Measurements from ENCODE around the gene POC1A.

- no peak for TF ChIP-seq POLR2A (IDR thresholded peaks at IDR 0.05; ENCODE audit: low read depth, low read length)
- TF ChIP-seq, protein P1, sequence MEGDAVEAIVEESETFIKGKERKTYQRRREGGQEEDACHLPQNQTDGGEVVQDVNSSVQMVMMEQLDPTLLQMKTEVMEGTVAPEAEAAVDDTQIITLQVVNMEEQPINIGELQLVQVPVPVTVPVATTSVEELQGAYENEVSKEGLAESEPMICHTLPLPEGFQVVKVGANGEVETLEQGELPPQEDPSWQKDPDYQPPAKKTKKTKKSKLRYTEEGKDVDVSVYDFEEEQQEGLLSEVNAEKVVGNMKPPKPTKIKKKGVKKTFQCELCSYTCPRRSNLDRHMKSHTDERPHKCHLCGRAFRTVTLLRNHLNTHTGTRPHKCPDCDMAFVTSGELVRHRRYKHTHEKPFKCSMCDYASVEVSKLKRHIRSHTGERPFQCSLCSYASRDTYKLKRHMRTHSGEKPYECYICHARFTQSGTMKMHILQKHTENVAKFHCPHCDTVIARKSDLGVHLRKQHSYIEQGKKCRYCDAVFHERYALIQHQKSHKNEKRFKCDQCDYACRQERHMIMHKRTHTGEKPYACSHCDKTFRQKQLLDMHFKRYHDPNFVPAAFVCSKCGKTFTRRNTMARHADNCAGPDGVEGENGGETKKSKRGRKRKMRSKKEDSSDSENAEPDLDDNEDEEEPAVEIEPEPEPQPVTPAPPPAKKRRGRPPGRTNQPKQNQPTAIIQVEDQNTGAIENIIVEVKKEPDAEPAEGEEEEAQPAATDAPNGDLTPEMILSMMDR (conservative IDR thresholded peaks at IDR 0.05; ENCODE audit: low read depth, low read length) = no peak
- TF ChIP-seq RFX5 (IDR thresholded peaks at IDR 0.05; ENCODE audit: low read depth, low read length) = no peak
- no peak for TF ChIP-seq BHLHE40 (IDR thresholded peaks at IDR 0.05; ENCODE audit: low read depth, low read length)
- TF ChIP-seq ELK1 (IDR thresholded peaks at IDR 0.05; ENCODE audit: borderline replicate concordance, low read depth, low read length) = no peak
- TF ChIP-seq RAD21 (IDR thresholded peaks at IDR 0.05; ENCODE audit: low read length) = no peak
- no peak for TF ChIP-seq FOS (IDR thresholded peaks at IDR 0.05; ENCODE audit: low read depth, low read length)
- no peak for TF ChIP-seq RCOR1 (IDR thresholded peaks at IDR 0.05; ENCODE audit: insufficient replicate concordance, low read length)
- no peak for TF ChIP-seq MXI1 (IDR thresholded peaks at IDR 0.05; ENCODE audit: borderline replicate concordance, low read depth, low read length)
- no peak for TF ChIP-seq USF2 (IDR thresholded peaks at IDR 0.05; ENCODE audit: low read depth, low read length)
- TF ChIP-seq MAFK (IDR thresholded peaks at IDR 0.05; ENCODE audit: low read depth, low read length) = no peak
- no peak for TF ChIP-seq CHD1 (IDR thresholded peaks at IDR 0.05; ENCODE audit: low read depth, low read length)
These were observed 43.7 kb downstream of the POC1A start for GRCh38 chr3:52110502-52110901.

Data from IMR-90 (cell line).